BJ (cell line): Measurements from ENCODE around the gene VAMP1. TPM values are rescaled to one million over a fixed set of nuclear protein-coding genes. Genes with fewer than 3 reads are reported as not detected.

Source experiments
- CTCF ChIA-PET: fragments of 350-600 bp; formaldehyde crosslinking; extraction: SDS; loops from one replicate; lab custom pipeline; 2021; ENCODE audit warnings: antibody characterized with exemption, inconsistent platforms; lab: Yijun Ruan, JAX
- POLR2A ChIA-PET: fragments of 300-600 bp; sonication (Branson Sonifier 250); formaldehyde crosslinking; extraction: SDS; loops from one replicate; lab custom pipeline; 2021; ENCODE audit warnings: antibody characterized with exemption; lab: Charles Lee
- DNase-seq: peaks from one replicate; pipeline ENCODE4 v3.0.0-alpha.2; 2011; ENCODE audit warnings: low read depth
- H3K27me3 ChIP-seq: 2 replicates; pipeline ENCODE4 v1.6.0; 2011; ENCODE audit warnings: low read length; ENCODE audit not compliant: control insufficient read depth, insufficient read depth
- H3K36me3 ChIP-seq: 2 replicates; pipeline ENCODE4 v1.5.1; 2011; ENCODE audit warnings: low read length; ENCODE audit not compliant: control insufficient read depth, insufficient read depth
- H3K4me3 ChIP-seq: 2 replicates; pipeline ENCODE4 v1.5.1; 2011; ENCODE audit warnings: low read depth, mild to moderate bottlenecking, control low read depth, low read length
- CTCF ChIP-seq: IDR thresholded peaks from 2 replicates; pipeline ENCODE4 v1.5.1; 2011; ENCODE audit warnings: low read depth, mild to moderate bottlenecking, control low read depth, inconsistent platforms, low read length, moderate library complexity; ENCODE audit not compliant: insufficient read depth
- polyA plus RNA-seq: library from polyadenylated mRNA; depleted of rRNA; stranded (reverse); fragments of >200 nt; gene quantifications from 2 replicates; pipeline ENCODE4 v1.2.3, GENCODE V29; 2011

VAMP1 gene
- polyA plus RNA-seq, 1 experiment: 23.3 TPM

- H3K36me3 ChIP-seq: peaks cover 29% of the 10 kb centered on the region
- CTCF ChIA-PET: interaction anchor here (0.8 to 1.8 kb wide), 4 partner anchors 8 to 133 kb away, joined by 3 to 16 read pairs (median 4); no protein-coding TSS in a partner anchor
- H3K27me3 ChIP-seq: no peaks in the 10 kb centered on the region
- H3K4me3 ChIP-seq: no peak overlapping the region
- no peak for DNase-seq
- TF ChIP-seq CTCF: no peak
- POLR2A ChIA-PET: no interaction called here
Measured at GRCh38 chr12:6457220-6457945, 13.1 kb downstream of the VAMP1 start.

GRCh38 chr12:6452944-6453630 is 17.4 kb downstream of the VAMP1 start:
- no peaks in the 10 kb centered on the region for H3K27me3 ChIP-seq
- H3K4me3 ChIP-seq: peak overlapping the region; percentile 44
- TF ChIP-seq CTCF: no peak
- ChIA-PET POLR2A (interaction anchor here (1.2 kb wide), 1 partner anchor 18 kb away, joined by 3 read pairs; the partner anchor contains the start of gene VAMP1), CTCF (interaction anchor here (1.5 to 3.0 kb wide), 2 partner anchors 12 to 29 kb away, joined by 4 to 27 read pairs; no protein-coding TSS in a partner anchor)
- H3K36me3 ChIP-seq: peaks cover 7% of the 10 kb centered on the region
- no peak for DNase-seq

GRCh38 chr12:6452245-6452943 is 18.1 kb downstream of the VAMP1 start:
- Histone ChIP-seq H3K27me3 (no peaks in the 10 kb centered on the region), H3K36me3 (peaks cover 5% of the 10 kb centered on the region), H3K4me3 (peak overlapping the region; percentile 44)
- ChIA-PET CTCF (interaction anchor here (1.2 to 3.0 kb wide), 5 partner anchors 13 to 132 kb away, joined by 3 to 27 read pairs (median 4); no protein-coding TSS in a partner anchor), POLR2A (interaction anchor here (0.5 to 1.2 kb wide), 3 partner anchors 10 to 133 kb away, joined by 3 to 9 read pairs (median 3); partner anchors contain the start of gene VAMP1)
- TF ChIP-seq CTCF: no peak
- DNase-seq: no peak

GRCh38 chr12:6451348-6452244 is 18.9 kb downstream of the VAMP1 start, which contains the start of gene TAPBPL:
TAPBPL (plus strand) TSS chr12:6452042; CDS start chr12:6452249, 207 bp downstream.
- CTCF ChIA-PET: interaction anchor here (0.9 to 3.0 kb wide), 7 partner anchors 14 to 132 kb away, joined by 3 to 27 read pairs (median 4); no protein-coding TSS in a partner anchor
- H3K36me3 ChIP-seq: peaks cover 6% of the 10 kb centered on the region
- POLR2A ChIA-PET: interaction anchor here (0.7 kb wide), 1 partner anchor 132 kb away, joined by 3 read pairs; no protein-coding TSS in a partner anchor
- no peaks in the 10 kb centered on the region for H3K27me3 ChIP-seq
- peak; percentile 70 for DNase-seq
- H3K4me3 ChIP-seq: peak within 1 kb of the TSS; percentile 44
- no peak for TF ChIP-seq CTCF
